GM12878 (cell line): ENCODE measurements around the gene ADARB1. TPM values are rescaled to one million over a fixed set of nuclear protein-coding genes. Genes with fewer than 3 reads are reported as not detected.

ENCODE experiments used
- ATAC-seq: fragments of 200-7000 bp; cut with Tn5 transposase; 3 replicates; pipeline ENCODE4 v1.9.1; 2020; ENCODE audit warnings: mild to moderate bottlenecking, moderate library complexity
- BruUV-seq: library from RNA; stranded (reverse); fragments of 400-500 nt; replicated peaks from 2 replicates; lab custom pipeline; 2021; lab: Mats Ljungman, UMichigan
- CTCF ChIA-PET: fragments of 300-600 bp; sonication (Branson Sonifier 250); formaldehyde crosslinking; extraction: SDS; loops from one replicate; lab custom pipeline; 2021; ENCODE audit warnings: inconsistent platforms; lab: Yijun Ruan, JAX
- POLR2A ChIA-PET: fragments of 350-600 bp; formaldehyde crosslinking; extraction: SDS; loops from one replicate; lab custom pipeline; 2021; ENCODE audit warnings: inconsistent platforms; lab: Charles Lee
- RAD21 ChIA-PET: fragments of 300-600 bp; sonication (Branson Sonifier 250); formaldehyde crosslinking; loops from one replicate; lab custom pipeline; 2023; ENCODE audit warnings: antibody characterized with exemption; ENCODE audit not compliant: unreplicated experiment; lab: Charles Lee
- SMC1A ChIA-PET: fragments of 300-600 bp; sonication (Branson Sonifier 250); formaldehyde crosslinking; loops from one replicate; lab custom pipeline; 2023; ENCODE audit not compliant: unreplicated experiment, uncharacterized antibody; lab: Charles Lee
- DNase-seq: peaks from one replicate; pipeline ENCODE4 v3.0.0-alpha.2; 2011; ENCODE audit warnings: low read depth, low spot score
- FAIRE-seq: peaks from 3 replicates; lab custom pipeline; 2011; peaks lifted over from hg19 to GRCh38; lab: Jason Lieb, UNC
- H2AFZ ChIP-seq: 2 replicates; pipeline ENCODE4 v1.6.0; 2011; ENCODE audit warnings: low read depth, low read length, control low read depth; ENCODE audit not compliant: control insufficient read depth
- H3K27ac ChIP-seq: 2 replicates; pipeline ENCODE4 v1.5.1; 2011; ENCODE audit warnings: control low read depth; ENCODE audit not compliant: control insufficient read depth, insufficient read depth
- H3K27me3 ChIP-seq, 2 experiments: replicated peaks in 1 of 2; 2 replicates each; pipeline versions ENCODE4 v1.6.0 to v1.6.1; 2011; ENCODE audit warnings: low read length in 1 of 2; ENCODE audit not compliant: control insufficient read depth in 2 of 2, insufficient read depth in 2 of 2
- H3K36me3 ChIP-seq, 2 experiments: 2 replicates each; pipeline ENCODE4 v1.5.1; 2011; ENCODE audit warnings: low read length in 1 of 2; ENCODE audit not compliant: control insufficient read depth in 2 of 2, insufficient read depth in 2 of 2
- H3K4me1 ChIP-seq: 2 replicates; pipeline ENCODE4 v1.6.1; 2011; ENCODE audit warnings: mild to moderate bottlenecking, low read length, moderate library complexity, mixed read lengths; ENCODE audit not compliant: control insufficient read depth, insufficient read depth
- H3K4me2 ChIP-seq: 2 replicates; pipeline ENCODE4 v1.6.0; 2011; ENCODE audit warnings: control low read depth; ENCODE audit not compliant: control insufficient read depth, insufficient read depth
- H3K4me3 ChIP-seq: fragments of 200-600 bp; sonication (generic); 2 replicates; pipeline ENCODE4 v1.5.1; 2016
- H3K79me2 ChIP-seq: 2 replicates; pipeline ENCODE4 v1.6.0; 2011; ENCODE audit warnings: low read length; ENCODE audit not compliant: control insufficient read depth, insufficient read depth
- H3K9ac ChIP-seq: 2 replicates; pipeline ENCODE4 v1.8.0; 2011; ENCODE audit warnings: low read length, control low read depth, mixed read lengths; ENCODE audit not compliant: control insufficient read depth, insufficient read depth
- H3K9me3 ChIP-seq: replicated peaks from 3 replicates; pipeline ENCODE4 v1.5.1; 2011; ENCODE audit warnings: mild to moderate bottlenecking, low read length; ENCODE audit not compliant: control insufficient read depth, insufficient read depth
- H4K20me1 ChIP-seq: 2 replicates; pipeline ENCODE4 v1.6.0; 2011; ENCODE audit not compliant: control insufficient read depth, insufficient read depth
- ATF3 ChIP-seq: IDR thresholded peaks from 2 replicates; pipeline ENCODE4 v1.6.1; 2011; ENCODE audit warnings: low read depth, mild to moderate bottlenecking, low read length, moderate library complexity, borderline replicate concordance; ENCODE audit errors: extremely low read depth
- BCL3 ChIP-seq: IDR thresholded peaks from 2 replicates; pipeline ENCODE4 v1.6.1; 2011; ENCODE audit warnings: borderline replicate concordance, low read depth, mild to moderate bottlenecking, moderate library complexity, low read length; ENCODE audit not compliant: insufficient read depth, poor library complexity, severe bottlenecking
- LARP7 ChIP-seq: fragments of 450-650 bp; IDR thresholded peaks from 2 replicates; pipeline ENCODE4 v1.6.1; 2017; ENCODE audit warnings: mild to moderate bottlenecking
- MYB ChIP-seq: fragments of 150-350 bp; IDR thresholded peaks from 2 replicates; pipeline ENCODE4 v1.6.1; 2014; ENCODE audit warnings: mild to moderate bottlenecking, low read depth, low read length, borderline replicate concordance
- PBX3 ChIP-seq: IDR thresholded peaks from 2 replicates; pipeline ENCODE4 v1.6.1; 2011; ENCODE audit warnings: mild to moderate bottlenecking, low read depth, low read length, moderate library complexity; ENCODE audit not compliant: insufficient replicate concordance
- PML ChIP-seq: IDR thresholded peaks from 2 replicates; pipeline ENCODE4 v1.6.1; 2012; ENCODE audit warnings: low read length, inconsistent platforms
- RAD51 ChIP-seq: fragments of 450-650 bp; IDR thresholded peaks from 2 replicates; pipeline ENCODE4 v1.6.1; 2016; ENCODE audit warnings: moderate library complexity, mild to moderate bottlenecking, inconsistent platforms
- RUNX3 ChIP-seq: IDR thresholded peaks from 2 replicates; pipeline ENCODE4 v1.6.1; 2012; ENCODE audit warnings: low read length, inconsistent platforms
- SMAD1 ChIP-seq: fragments of 450-650 bp; IDR thresholded peaks from 2 replicates; pipeline ENCODE4 v1.6.1; 2018; ENCODE audit warnings: mild to moderate bottlenecking, low read depth; ENCODE audit not compliant: partially characterized antibody
- TAF1 ChIP-seq: IDR thresholded peaks from 2 replicates; pipeline ENCODE4 v1.6.1; 2011; ENCODE audit warnings: mild to moderate bottlenecking, low read depth, low read length, borderline replicate concordance
- TCF3 ChIP-seq: IDR thresholded peaks from 2 replicates; pipeline ENCODE4 v1.6.1; 2012; ENCODE audit warnings: low read depth, mild to moderate bottlenecking, low read length, borderline replicate concordance; ENCODE audit not compliant: insufficient read depth
- ZNF274 ChIP-seq: IDR thresholded peaks from one replicate; pipeline ENCODE4 v1.8.0; 2011; ENCODE audit not compliant: insufficient read length, insufficient read depth
- WGBS: methylation state at CpG from one replicate; pipeline ENCODE4 v1.1.6; 2016; ENCODE audit warnings: low lambda C conversion rate; ENCODE audit not compliant: insufficient replicate concordance, insufficient coverage; ENCODE audit errors: missing lambda C conversion rate; 5-methylcytosine and 5-hydroxymethylcytosine counted together
- in situ Hi-C: fragments of 300-500 bp; cut with MboI; formaldehyde crosslinking; loops from 9 replicates; pipeline ENCODE4 v1.14.3; 2018; ENCODE audit warnings: mixed read lengths
- intact Hi-C: fragments of 100-400 bp; cut with micrococcal nuclease; formaldehyde crosslinking; loops from one replicate; pipeline ENCODE4 v1.14.2; 2022; ENCODE audit not compliant: unreplicated experiment
- polyA plus RNA-seq, 11 experiments: library from polyadenylated mRNA; depleted of rRNA in 4 of 11; unstranded in 6 of 11; stranded (reverse) in 5 of 11; fragments of >200 nt; fragmentation: Nextera tagmentation in 4 of 11; fragmentation: Illumina TruSeq in 1 of 11; extraction: Ambion mirVana in 4 of 11; extraction: Trizol in 1 of 11; gene quantifications; 1 replicate in 1 of 11; 2 replicates in 10 of 11; pipeline versions ENCODE4 v1.2.1 to v1.2.3, GENCODE V29; 2011 to 2016; ENCODE audit warnings: inconsistent platforms in 2 of 11, missing spikeins in 2 of 11, low read depth in 1 of 11
- total RNA-seq, 4 experiments: library from RNA; depleted of rRNA in 3 of 4; stranded (reverse); fragments of >200 nt in 3 of 4; fragmentation: Illumina TruSeq in 1 of 4; extraction: Trizol in 1 of 4; gene quantifications; 2 replicates each; pipeline versions ENCODE4 v1.2.1 to v1.2.3, GENCODE V29; 2013 to 2021

ADARB1 gene
- total and polyA plus RNA-seq, 10 of the 15 experiments (the other 5 are each of a cell fraction or from before 2014, with no cell fraction given), result 5.7 to 61.7 (median 25.3) TPM

- CTCF ChIA-PET, result no interaction called here
- intact Hi-C loops, result no loop called here
- no peak overlapping the region for H3K4me3 ChIP-seq
- 66% methylated on average over 22 of the region's 22 CpGs for WGBS
- H3K27ac ChIP-seq, result no peak overlapping the region
- BruUV-seq, result no TSS peak
- no peak overlapping the region for H2AFZ ChIP-seq
- H3K4me1 ChIP-seq, result no peaks in the 10 kb centered on the region
- no peaks in the 10 kb centered on the region for H3K79me2 ChIP-seq
- in situ Hi-C loops, result no loop called here
- FAIRE-seq, result no peak
- no peak for ATAC-seq
- H3K4me2 ChIP-seq, result no peak overlapping the region
- POLR2A ChIA-PET, result no interaction called here
- no peaks in the 10 kb centered on the region for H3K36me3 ChIP-seq
- no peak for DNase-seq
- no peaks in the 10 kb centered on the region for H4K20me1 ChIP-seq
- peaks cover 0 to 2% of the 10 kb centered on the region in 2 experiments; a peak in 2 of 4 replicates for H3K27me3 ChIP-seq
- H3K9ac ChIP-seq, result no peak overlapping the region
- TF ChIP-seq PML (no peak), SMAD1 (no peak), TAF1 (no peak), PBX3 (no peak), ATF3 (no peak), MYB (no peak), LARP7 (no peak), RAD51 (no peak), ZNF274 (no peak), BCL3 (no peak), TCF3 (no peak), RUNX3 (no peak)
- TF ChIP-seq, all 136 proteins: peak for 0
- ChIA-PET RAD21 (no interaction called here), SMC1A (no interaction called here)
- peaks cover 2% of the 10 kb centered on the region; the same call in 2 of the 3 replicates for H3K9me3 ChIP-seq
Measured at GRCh38 chr21:45043541-45044020, 30.8 kb upstream of the ADARB1 start.
